Neural cell (in vitro differentiated cells): ENCODE measurements around the gene EIF5. TPM values are rescaled to one million over a fixed set of nuclear protein-coding genes. Genes with fewer than 3 reads are reported as not detected.

Experiments used
- H2AFZ ChIP-seq: fragments of 200-600, 300-800 bp; sonication (generic), shearing (Covaris generic); 2 replicates; pipeline ENCODE4 v1.6.0; 2014; ENCODE audit warnings: low read depth, mild to moderate bottlenecking, antibody characterized with exemption, low read length, moderate library complexity
- H3F3A ChIP-seq: fragments of 200-600 bp; shearing (Covaris generic); 2 replicates; pipeline ENCODE4 v1.6.1; 2016; ENCODE audit warnings: mild to moderate bottlenecking, moderate library complexity, mixed read lengths, antibody characterized with exemption, low read length; ENCODE audit not compliant: insufficient read depth, poor library complexity, severe bottlenecking
- H3K27ac ChIP-seq: fragments of 200-600, 300-800 bp; sonication (generic), shearing (Covaris generic); 2 replicates; pipeline ENCODE4 v1.5.1; 2014; ENCODE audit warnings: mild to moderate bottlenecking, low read length, moderate library complexity
- H3K27me3 ChIP-seq: fragments of 300-800, 200-600 bp; sonication (generic), shearing (Covaris generic); 2 replicates; pipeline ENCODE4 v1.6.0; 2014; ENCODE audit warnings: mild to moderate bottlenecking, low read depth, low read length, moderate library complexity; ENCODE audit not compliant: insufficient read depth
- H3K36me3 ChIP-seq: fragments of 300-800, 200-600 bp; sonication (generic), shearing (Covaris generic); 2 replicates; pipeline ENCODE4 v1.5.1; 2014; ENCODE audit warnings: mild to moderate bottlenecking, antibody characterized with exemption, low read length, moderate library complexity; ENCODE audit not compliant: insufficient read depth
- H3K4me2 ChIP-seq: fragments of 300-800, 200-600 bp; sonication (generic), shearing (Covaris generic); 2 replicates; pipeline ENCODE4 v1.6.0; 2014; ENCODE audit warnings: mild to moderate bottlenecking, low read length
- H3K4me3 ChIP-seq: fragments of 300-800, 200-600 bp; sonication (generic), shearing (Covaris generic); 2 replicates; pipeline ENCODE4 v1.5.1; 2014; ENCODE audit warnings: mild to moderate bottlenecking, low read length, moderate library complexity
- H3K79me2 ChIP-seq: fragments of 200-600 bp; shearing (Covaris generic); replicated peaks from 2 replicates; pipeline ENCODE4 v1.6.0; 2014; ENCODE audit warnings: mild to moderate bottlenecking, low read length, moderate library complexity; ENCODE audit not compliant: insufficient read depth
- H3K9ac ChIP-seq: fragments of 300-800, 200-600 bp; sonication (generic), shearing (Covaris generic); 2 replicates; pipeline ENCODE4 v1.6.1; 2016; ENCODE audit warnings: mild to moderate bottlenecking, low read length, mixed read lengths
- H3K9me2 ChIP-seq: fragments of 200-600 bp; shearing (Covaris generic); 2 replicates; pipeline ENCODE4 v1.6.1; 2016; ENCODE audit warnings: mild to moderate bottlenecking, low read length, mixed read lengths; ENCODE audit not compliant: insufficient read depth
- H3K9me3 ChIP-seq: fragments of 200-600, 300-800 bp; sonication (generic), shearing (Covaris generic); 2 replicates; pipeline ENCODE4 v1.6.1; 2016; ENCODE audit warnings: mild to moderate bottlenecking, mixed run types, low read length, moderate library complexity, mixed read lengths
- H4K20me1 ChIP-seq: fragments of 200-600 bp; shearing (Covaris generic); 2 replicates; pipeline ENCODE4 v1.6.1; 2016; ENCODE audit warnings: mild to moderate bottlenecking, mixed run types; ENCODE audit not compliant: insufficient read depth
- CTCF ChIP-seq: fragments of 450-650 bp; IDR thresholded peaks from 2 replicates; pipeline ENCODE4 v1.5.1; 2014; ENCODE audit warnings: antibody characterized with exemption, mild to moderate bottlenecking, moderate library complexity; ENCODE audit not compliant: poor library complexity, severe bottlenecking
- EP300 ChIP-seq: fragments of 450-650 bp; conservative IDR thresholded peaks from 2 replicates; pipeline ENCODE4 v1.6.1; 2014; ENCODE audit warnings: antibody characterized with exemption, mild to moderate bottlenecking, moderate library complexity; ENCODE audit not compliant: poor library complexity, severe bottlenecking
- EZH2 ChIP-seq: fragments of 200-600, 300-800 bp; shearing (Covaris generic), sonication (generic); IDR thresholded peaks from 2 replicates; pipeline ENCODE4 v1.6.1; 2014; ENCODE audit warnings: antibody characterized with exemption, low read length, borderline replicate concordance, mild to moderate bottlenecking; ENCODE audit not compliant: insufficient read depth, poor library complexity, severe bottlenecking
- MXI1 ChIP-seq: fragments of 450-650 bp; conservative IDR thresholded peaks from 2 replicates; pipeline ENCODE4 v1.6.1; 2014; ENCODE audit warnings: antibody characterized with exemption, mild to moderate bottlenecking; ENCODE audit not compliant: poor library complexity, severe bottlenecking
- POLR2AphosphoS5 ChIP-seq: IDR thresholded peaks from 2 replicates; pipeline ENCODE4 v1.6.1; 2012
- RAD21 ChIP-seq: fragments of 450-650 bp; conservative IDR thresholded peaks from 2 replicates; pipeline ENCODE4 v1.6.1; 2014; ENCODE audit warnings: antibody characterized with exemption, mild to moderate bottlenecking, moderate library complexity
- REST ChIP-seq: IDR thresholded peaks from 2 replicates; pipeline ENCODE4 v1.6.1; 2012; ENCODE audit warnings: borderline replicate concordance
- SMC3 ChIP-seq: fragments of 450-650 bp; conservative IDR thresholded peaks from 2 replicates; pipeline ENCODE4 v1.6.1; 2014; ENCODE audit warnings: antibody characterized with exemption, mild to moderate bottlenecking, moderate library complexity; ENCODE audit not compliant: poor library complexity
- TAF1 ChIP-seq: IDR thresholded peaks from 2 replicates; pipeline ENCODE4 v1.6.1; 2012; ENCODE audit warnings: low read depth
- polyA plus RNA-seq: library from polyadenylated mRNA; depleted of rRNA; stranded (reverse); fragments of >200 nt; gene quantifications from 2 replicates; pipeline ENCODE4 v1.2.3, GENCODE V29; 2014

The EIF5 gene
- polyA plus RNA-seq, 1 donor from 2014 or later = 188 TPM

- no peak for TF ChIP-seq MXI1
- no peak for TF ChIP-seq TAF1
- peak; percentile 92 for TF ChIP-seq POLR2AphosphoS5
Observed at GRCh38 chr14:103349982-103350381, 15.9 kb downstream of the EIF5 start (continued).

- Histone ChIP-seq H3K9me2 (no peaks in the 10 kb centered on the region), H2AFZ (no peak overlapping the region), H3F3A (no peaks in the 10 kb centered on the region), H3K79me2 (no peaks in the 10 kb centered on the region), H3K4me2 (no peak overlapping the region), H3K4me3 (no peak overlapping the region), H3K9ac (no peak overlapping the region), H4K20me1 (no peaks in the 10 kb centered on the region), H3K27me3 (no peaks in the 10 kb centered on the region), H3K27ac (no peak overlapping the region), H3K9me3 (no peaks in the 10 kb centered on the region), H3K36me3 (no peaks in the 10 kb centered on the region)
- no peak for TF ChIP-seq REST
- no peak for TF ChIP-seq RAD21
- TF ChIP-seq EZH2 = no peak
- TF ChIP-seq MXI1 = no peak
- no peak for TF ChIP-seq TAF1
- no peak for TF ChIP-seq POLR2AphosphoS5
- no peak for TF ChIP-seq EP300
- no peak for TF ChIP-seq CTCF
- no peak for TF ChIP-seq SMC3
Observed at GRCh38 chr14:103353362-103353761, 19.3 kb downstream of the EIF5 start.

- Histone ChIP-seq H3K36me3 (no peaks in the 10 kb centered on the region), H2AFZ (no peak overlapping the region), H4K20me1 (no peaks in the 10 kb centered on the region), H3K4me3 (no peak overlapping the region), H3K27ac (no peak overlapping the region), H3K79me2 (no peaks in the 10 kb centered on the region), H3F3A (no peaks in the 10 kb centered on the region), H3K27me3 (no peaks in the 10 kb centered on the region), H3K9me2 (no peaks in the 10 kb centered on the region), H3K9ac (no peak overlapping the region), H3K9me3 (no peaks in the 10 kb centered on the region), H3K4me2 (no peak overlapping the region)
- no peak for TF ChIP-seq MXI1
- TF ChIP-seq EP300 = no peak
- no peak for TF ChIP-seq TAF1
- no peak for TF ChIP-seq RAD21
- no peak for TF ChIP-seq EZH2
- TF ChIP-seq CTCF = no peak
- TF ChIP-seq POLR2AphosphoS5 = no peak
Observed at GRCh38 chr14:103354141-103354540, 20.1 kb downstream of the EIF5 start.
